GM19043 (cell line): ENCODE data around the gene SEMA3B.
"Not testable (repeated sequence)": the region's sequence is repeated elsewhere in the genome, so short reads cannot be mapped to it uniquely, and the experiment has no call there.

Experiments
- ATAC-seq: cut with Tn5 transposase; IDR thresholded peaks from one replicate; pipeline ENCODE4 v1.9.1; 2021; ENCODE audit warnings: low read depth; ENCODE audit not compliant: unreplicated experiment

The SEMA3B gene

GRCh38 chr3:50258029-50258680, 10.8 kb upstream of the SEMA3B start:
- ATAC-seq, result no peak

GRCh38 chr3:50258979-50259378, 10.0 kb upstream of the SEMA3B start:
- no peak for ATAC-seq

- ATAC-seq, result peak; percentile 15
Observed at GRCh38 chr3:50259432-50260026, 9.4 kb upstream of the SEMA3B start.

- ATAC-seq, result peak; percentile 86
Observed at GRCh38 chr3:50260027-50260941, 8.7 kb upstream of the SEMA3B start.

- ATAC-seq, result no peak
Observed at GRCh38 chr3:50260942-50261441, 8.0 kb upstream of the SEMA3B start.

GRCh38 chr3:50261505-50261904, 7.4 kb upstream of the SEMA3B start:
- no peak for ATAC-seq

GRCh38 chr3:50262200-50262599, 6.7 kb upstream of the SEMA3B start:
- not testable (repeated sequence) for ATAC-seq

GRCh38 chr3:50262778-50263177, 6.2 kb upstream of the SEMA3B start:
- ATAC-seq, result no peak

- ATAC-seq, result no peak
Observed at GRCh38 chr3:50263478-50264382, 5.2 kb upstream of the SEMA3B start.

- no peak for ATAC-seq
Observed at GRCh38 chr3:50264383-50264963, 4.5 kb upstream of the SEMA3B start.

GRCh38 chr3:50264964-50265485, 3.9 kb upstream of the SEMA3B start:
- ATAC-seq, result no peak

GRCh38 chr3:50265571-50265970, 3.4 kb upstream of the SEMA3B start:
- ATAC-seq, result no peak

- ATAC-seq, result no peak
Observed at GRCh38 chr3:50266017-50266416, 2.9 kb upstream of the SEMA3B start.

- no peak for ATAC-seq
Observed at GRCh38 chr3:50266836-50267235, 2.1 kb upstream of the SEMA3B start.

- ATAC-seq, result no peak
Observed at GRCh38 chr3:50267280-50267913, 1.6 kb upstream of the SEMA3B start.

GRCh38 chr3:50268276-50268675, 671 bp upstream of the SEMA3B start:
- ATAC-seq, result no peak

- no peak for ATAC-seq
Observed at GRCh38 chr3:50269460-50269859, 513 bp downstream of the SEMA3B start.

- ATAC-seq, result no peak
Observed at GRCh38 chr3:50269977-50270413, 1.0 kb downstream of the SEMA3B start.
